ENCODE data around the gene XYLT2.

DNA sequence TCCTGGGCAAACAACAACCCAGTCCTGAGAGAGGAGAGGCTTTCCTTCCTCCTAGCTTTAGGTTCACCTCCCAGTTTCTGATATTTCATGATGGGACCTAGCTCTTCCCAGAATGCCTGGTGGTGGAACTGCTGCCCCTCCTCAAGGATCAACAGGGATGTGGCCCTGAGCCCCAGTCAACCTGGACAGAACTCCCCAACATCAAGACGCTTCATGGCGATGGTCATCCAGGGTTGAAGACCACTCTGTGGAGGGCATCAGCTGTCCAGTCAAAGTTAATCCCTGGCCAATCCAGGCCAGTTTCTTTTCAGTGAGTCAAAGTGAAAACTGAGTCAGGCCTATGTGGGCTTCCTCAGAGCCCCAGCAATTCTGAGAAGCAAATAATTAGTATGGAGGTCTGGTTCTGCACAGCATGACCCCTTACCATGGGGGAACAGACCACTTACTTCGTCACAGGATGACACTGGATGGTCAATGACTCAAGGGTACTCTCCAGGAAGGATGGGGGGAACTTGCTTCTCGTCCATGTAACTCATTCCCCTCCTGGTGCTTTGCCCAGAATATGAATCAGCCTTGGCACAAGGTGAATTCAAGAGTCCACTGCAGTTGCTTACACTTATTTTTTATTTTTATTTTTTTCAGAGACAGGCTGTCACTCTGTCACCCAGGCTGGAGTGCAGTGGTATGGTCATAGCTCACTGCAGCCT, 14.7 kb upstream of the XYLT2 start:
- TF ChIP-seq CTCF (IDR thresholded peaks at IDR 0.05) (no peak), EHMT2 (IDR thresholded peaks at IDR 0.05; ENCODE audit: low read depth) (no peak), ELK1 (IDR thresholded peaks at IDR 0.05; ENCODE audit: low read depth, low read length) (no peak), MAX (IDR thresholded peaks at IDR 0.05) (no peak), ESRRA (IDR thresholded peaks at IDR 0.05; ENCODE audit: borderline replicate concordance, low read length) (no peak), RCOR1 (IDR thresholded peaks at IDR 0.05; ENCODE audit: low read depth, low read length) (no peak), POLR2A (IDR thresholded peaks at IDR 0.05; ENCODE audit: low read length) (no peak), EP300 (IDR thresholded peaks at IDR 0.05) (no peak)
- TF ChIP-seq, protein P1, sequence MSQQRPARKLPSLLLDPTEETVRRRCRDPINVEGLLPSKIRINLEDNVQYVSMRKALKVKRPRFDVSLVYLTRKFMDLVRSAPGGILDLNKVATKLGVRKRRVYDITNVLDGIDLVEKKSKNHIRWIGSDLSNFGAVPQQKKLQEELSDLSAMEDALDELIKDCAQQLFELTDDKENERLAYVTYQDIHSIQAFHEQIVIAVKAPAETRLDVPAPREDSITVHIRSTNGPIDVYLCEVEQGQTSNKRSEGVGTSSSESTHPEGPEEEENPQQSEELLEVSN (IDR thresholded peaks at IDR 0.05; ENCODE audit: borderline replicate concordance, low read depth): no peak
- TF ChIP-seq, protein P2, sequence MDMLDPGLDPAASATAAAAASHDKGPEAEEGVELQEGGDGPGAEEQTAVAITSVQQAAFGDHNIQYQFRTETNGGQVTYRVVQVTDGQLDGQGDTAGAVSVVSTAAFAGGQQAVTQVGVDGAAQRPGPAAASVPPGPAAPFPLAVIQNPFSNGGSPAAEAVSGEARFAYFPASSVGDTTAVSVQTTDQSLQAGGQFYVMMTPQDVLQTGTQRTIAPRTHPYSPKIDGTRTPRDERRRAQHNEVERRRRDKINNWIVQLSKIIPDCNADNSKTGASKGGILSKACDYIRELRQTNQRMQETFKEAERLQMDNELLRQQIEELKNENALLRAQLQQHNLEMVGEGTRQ (IDR thresholded peaks at IDR 0.05): no peak
